ENCODE measurements around the gene MYO18A. TPM values are rescaled to one million over a fixed set of nuclear protein-coding genes. Genes with fewer than 3 reads are reported as not detected.
A peak's percentile ranks its signal among the peaks of the same experiment; 100 is the strongest.
"Not testable (repeated sequence)": the region's sequence is repeated elsewhere in the genome, so short reads cannot be mapped to it uniquely, and the experiment has no call there.

MYO18A gene
- total RNA-seq, 1 donor from 2014 or later = 317 TPM

GRCh38 chr17:29155966-29156338 lies 24.2 kb downstream of the MYO18A start:
- intact Hi-C loops (cut with DNase I) = no loop called here
- DNase-seq (ENCODE audit: low spot score) = no peak

GRCh38 chr17:29155227-29155965 lies 24.8 kb downstream of the MYO18A start:
- no peak for DNase-seq (ENCODE audit: low spot score)
- intact Hi-C loops (cut with DNase I) = no loop called here

- intact Hi-C loops (cut with DNase I) = no loop called here
- DNase-seq (ENCODE audit: low spot score) = no peak
Observed at GRCh38 chr17:29154516-29155226, 25.5 kb downstream of the MYO18A start.

- intact Hi-C loops (cut with DNase I) = no loop called here
- no peak for DNase-seq (ENCODE audit: low spot score)
Observed at GRCh38 chr17:29151567-29151966, 28.6 kb downstream of the MYO18A start.

GRCh38 chr17:29150161-29150560 lies 30.0 kb downstream of the MYO18A start:
- intact Hi-C loops (cut with DNase I) = no loop called here
- no peak for DNase-seq (ENCODE audit: low spot score)

- intact Hi-C loops (cut with DNase I) = loop anchor here (1.0 to 5.0 kb wide), 3 partner anchors 31 to 143 kb away; partner anchors contain the start of genes MYO18A and NUFIP2
- no peak for DNase-seq (ENCODE audit: low spot score)
Observed at GRCh38 chr17:29149431-29150064, 30.6 kb downstream of the MYO18A start.

GRCh38 chr17:29148790-29149430 lies 31.3 kb downstream of the MYO18A start:
- intact Hi-C loops (cut with DNase I) = loop anchor here (1.0 to 5.0 kb wide), 3 partner anchors 31 to 143 kb away; partner anchors contain the start of genes MYO18A and NUFIP2
- DNase-seq (ENCODE audit: low spot score) = peak; percentile 97

- DNase-seq (ENCODE audit: low spot score) = no peak
- intact Hi-C loops (cut with DNase I) = loop anchor here (2.0 to 5.0 kb wide), 2 partner anchors 70 to 144 kb away; partner anchors contain the start of gene NUFIP2
Observed at GRCh38 chr17:29148257-29148789, 31.9 kb downstream of the MYO18A start.

- intact Hi-C loops (cut with DNase I) = loop anchor here (2.0 to 5.0 kb wide), 2 partner anchors 71 to 145 kb away; partner anchors contain the start of gene NUFIP2
- DNase-seq (ENCODE audit: low spot score) = no peak
Observed at GRCh38 chr17:29147682-29148081, 32.5 kb downstream of the MYO18A start.

GRCh38 chr17:29147228-29147627 lies 33.0 kb downstream of the MYO18A start:
- intact Hi-C loops (cut with DNase I) = loop anchor here (5.0 kb wide), 1 partner anchor 145 kb away; the partner anchor contains the start of gene NUFIP2
- DNase-seq (ENCODE audit: low spot score) = not testable (repeated sequence)

- intact Hi-C loops (cut with DNase I) = loop anchor here (5.0 kb wide), 1 partner anchor 146 kb away; the partner anchor contains the start of gene NUFIP2
- no peak for DNase-seq (ENCODE audit: low spot score)
Observed at GRCh38 chr17:29146369-29146972, 33.7 kb downstream of the MYO18A start.

- DNase-seq (ENCODE audit: low spot score) = no peak
- intact Hi-C loops (cut with DNase I) = loop anchor here (2.0 to 5.0 kb wide), 2 partner anchors 21 to 147 kb away; partner anchors contain the start of gene NUFIP2
Observed at GRCh38 chr17:29145289-29146073, 34.7 kb downstream of the MYO18A start.

- DNase-seq (ENCODE audit: low spot score) = no peak
- intact Hi-C loops (cut with DNase I) = loop anchor here (2.0 kb wide), 1 partner anchor 19 kb away; no protein-coding TSS in a partner anchor
Observed at GRCh38 chr17:29143894-29144293, 36.3 kb downstream of the MYO18A start.

- intact Hi-C loops (cut with DNase I) = no loop called here
- DNase-seq (ENCODE audit: low spot score) = no peak
Observed at GRCh38 chr17:29141514-29141876, 38.7 kb downstream of the MYO18A start.

GRCh38 chr17:29140631-29141513 lies 39.3 kb downstream of the MYO18A start:
- DNase-seq (ENCODE audit: low spot score) = peak; percentile 63
- intact Hi-C loops (cut with DNase I) = no loop called here

GRCh38 chr17:29140051-29140621 lies 40.1 kb downstream of the MYO18A start:
- intact Hi-C loops (cut with DNase I) = no loop called here
- peak; percentile 97 for DNase-seq (ENCODE audit: low spot score)

Measured in cardiac septum (tissue), 1 donor.